ENCODE results near the gene CPLX1.

The CPLX1 gene

DNA sequence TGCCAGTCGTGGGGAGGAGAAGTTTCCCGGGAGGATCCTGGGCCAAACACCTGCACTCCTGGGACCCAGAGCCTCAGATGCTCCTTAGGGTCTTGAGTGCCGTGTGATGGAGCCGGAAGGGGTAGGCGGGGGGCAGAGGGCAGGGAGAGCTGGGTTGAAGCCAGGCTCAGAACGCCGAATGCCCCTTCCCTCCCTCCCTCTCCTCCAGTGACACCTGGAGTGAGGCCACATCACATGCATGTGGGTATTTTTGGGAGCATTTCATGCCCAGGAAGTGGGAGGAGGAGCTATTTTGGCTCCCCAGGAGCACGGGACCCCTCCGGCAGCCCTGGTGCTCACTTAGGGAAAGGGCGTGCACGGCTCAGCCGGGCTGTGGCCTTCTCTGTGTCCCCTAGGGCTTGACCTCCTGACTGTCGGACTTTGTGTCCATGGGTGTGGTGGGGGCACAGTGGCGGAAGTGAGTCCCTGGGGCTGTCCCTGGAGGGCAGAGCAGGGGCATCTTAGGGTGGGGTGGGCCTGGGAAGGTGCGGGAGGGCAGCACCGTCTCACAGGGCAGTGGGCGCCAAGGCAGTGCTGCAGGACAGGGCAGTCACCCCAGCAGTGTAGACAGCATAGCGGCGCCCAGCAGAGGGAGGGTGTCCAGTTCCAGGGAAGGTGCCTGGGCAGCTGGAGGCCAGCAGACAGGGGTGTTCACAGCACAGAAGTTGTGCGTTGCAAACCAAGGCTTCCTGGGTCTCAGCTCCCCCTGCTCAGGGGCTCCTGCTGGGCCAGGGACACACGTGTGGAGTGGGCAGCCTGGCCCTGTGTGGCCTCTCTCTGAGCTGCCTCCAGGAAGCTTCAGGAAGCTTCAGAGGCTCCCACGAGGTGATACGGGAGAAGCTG is 4.9 kb upstream of the CPLX1 start:
- TF ChIP-seq, protein P1, sequence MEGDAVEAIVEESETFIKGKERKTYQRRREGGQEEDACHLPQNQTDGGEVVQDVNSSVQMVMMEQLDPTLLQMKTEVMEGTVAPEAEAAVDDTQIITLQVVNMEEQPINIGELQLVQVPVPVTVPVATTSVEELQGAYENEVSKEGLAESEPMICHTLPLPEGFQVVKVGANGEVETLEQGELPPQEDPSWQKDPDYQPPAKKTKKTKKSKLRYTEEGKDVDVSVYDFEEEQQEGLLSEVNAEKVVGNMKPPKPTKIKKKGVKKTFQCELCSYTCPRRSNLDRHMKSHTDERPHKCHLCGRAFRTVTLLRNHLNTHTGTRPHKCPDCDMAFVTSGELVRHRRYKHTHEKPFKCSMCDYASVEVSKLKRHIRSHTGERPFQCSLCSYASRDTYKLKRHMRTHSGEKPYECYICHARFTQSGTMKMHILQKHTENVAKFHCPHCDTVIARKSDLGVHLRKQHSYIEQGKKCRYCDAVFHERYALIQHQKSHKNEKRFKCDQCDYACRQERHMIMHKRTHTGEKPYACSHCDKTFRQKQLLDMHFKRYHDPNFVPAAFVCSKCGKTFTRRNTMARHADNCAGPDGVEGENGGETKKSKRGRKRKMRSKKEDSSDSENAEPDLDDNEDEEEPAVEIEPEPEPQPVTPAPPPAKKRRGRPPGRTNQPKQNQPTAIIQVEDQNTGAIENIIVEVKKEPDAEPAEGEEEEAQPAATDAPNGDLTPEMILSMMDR (IDR thresholded peaks at IDR 0.05; ENCODE audit: low read depth, low read length), result no peak
- H3K4me3 ChIP-seq (replicated peaks in 1 of 2; ENCODE audit: low read depth in 2 of 2, low read length in 2 of 2), result no peak overlapping the region
- DNase-seq (ENCODE audit: low read depth in 2 of 2), result no peak

DNA sequence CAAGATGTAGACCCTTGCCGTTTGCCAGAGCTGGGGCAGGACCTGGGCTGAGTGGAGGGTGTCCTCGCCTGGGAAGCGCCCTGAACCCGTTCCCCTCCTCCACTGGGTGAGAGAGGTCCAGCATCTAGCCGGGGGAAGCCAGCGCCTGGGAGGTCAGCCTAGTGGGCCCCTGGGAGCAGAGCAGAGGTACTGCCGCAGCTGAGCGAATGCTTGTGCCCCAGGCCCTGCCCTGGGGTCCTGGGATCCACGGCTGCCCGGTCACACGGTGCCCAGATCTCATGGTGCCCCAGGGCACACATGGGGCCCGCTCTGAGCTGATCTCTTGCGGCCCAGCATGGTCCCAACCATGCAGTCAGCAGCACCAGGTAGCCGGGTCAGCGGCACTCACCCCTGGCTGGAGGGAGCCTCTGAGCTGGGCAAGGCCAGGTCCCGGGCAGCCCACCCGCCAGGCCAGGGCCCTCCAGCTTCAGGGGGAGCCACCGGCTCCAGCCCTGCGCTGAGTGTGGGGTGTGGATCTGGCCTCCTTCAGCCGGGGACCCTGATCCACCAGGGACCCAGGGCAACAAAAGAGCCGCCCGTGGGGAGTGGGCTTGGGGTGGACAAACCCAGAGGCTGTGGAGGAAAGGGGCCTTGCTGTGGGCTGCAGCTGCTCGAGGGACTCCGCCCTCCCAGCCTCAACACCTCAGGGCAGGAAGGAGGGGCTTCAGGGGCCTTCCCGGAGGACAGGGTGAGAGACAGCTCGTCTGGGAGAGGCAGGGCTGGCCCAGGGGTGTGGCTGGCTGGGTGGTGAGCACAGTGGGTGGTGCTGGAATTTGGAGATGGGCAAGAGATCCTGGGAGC is 4.1 kb upstream of the CPLX1 start:
- no peak for DNase-seq (ENCODE audit: low read depth in 2 of 2)
- H3K4me3 ChIP-seq (replicated peaks in 1 of 2; ENCODE audit: low read depth in 2 of 2, low read length in 2 of 2), result no peak overlapping the region
- TF ChIP-seq, protein P1 (IDR thresholded peaks at IDR 0.05; ENCODE audit: low read depth, low read length), result no peak

DNA sequence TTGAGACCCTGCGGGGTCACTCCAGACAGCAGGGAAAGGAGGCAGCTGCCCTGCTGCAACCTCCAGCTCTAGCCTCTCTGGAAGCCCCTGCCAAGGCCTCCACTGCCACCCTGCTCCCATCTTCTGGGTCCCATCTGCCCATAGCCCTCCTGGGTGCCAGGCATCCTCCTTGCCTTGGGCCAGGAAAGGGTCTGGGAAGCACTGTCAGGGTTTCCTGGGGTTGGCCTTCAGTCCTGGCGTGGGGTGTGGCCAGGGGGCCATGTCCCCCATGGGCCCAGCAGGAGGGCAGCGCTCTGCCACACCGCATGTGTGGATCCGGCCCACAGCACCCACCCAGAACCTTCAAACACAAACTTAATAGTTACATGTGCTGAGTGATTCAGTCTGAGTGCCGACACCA is 3.4 kb upstream of the CPLX1 start:
- DNase-seq (ENCODE audit: low read depth in 2 of 2), result no peak
- no peak overlapping the region for H3K4me3 ChIP-seq (replicated peaks in 1 of 2; ENCODE audit: low read depth in 2 of 2, low read length in 2 of 2)
- TF ChIP-seq, protein P1 (IDR thresholded peaks at IDR 0.05; ENCODE audit: low read depth, low read length), result no peak

DNA sequence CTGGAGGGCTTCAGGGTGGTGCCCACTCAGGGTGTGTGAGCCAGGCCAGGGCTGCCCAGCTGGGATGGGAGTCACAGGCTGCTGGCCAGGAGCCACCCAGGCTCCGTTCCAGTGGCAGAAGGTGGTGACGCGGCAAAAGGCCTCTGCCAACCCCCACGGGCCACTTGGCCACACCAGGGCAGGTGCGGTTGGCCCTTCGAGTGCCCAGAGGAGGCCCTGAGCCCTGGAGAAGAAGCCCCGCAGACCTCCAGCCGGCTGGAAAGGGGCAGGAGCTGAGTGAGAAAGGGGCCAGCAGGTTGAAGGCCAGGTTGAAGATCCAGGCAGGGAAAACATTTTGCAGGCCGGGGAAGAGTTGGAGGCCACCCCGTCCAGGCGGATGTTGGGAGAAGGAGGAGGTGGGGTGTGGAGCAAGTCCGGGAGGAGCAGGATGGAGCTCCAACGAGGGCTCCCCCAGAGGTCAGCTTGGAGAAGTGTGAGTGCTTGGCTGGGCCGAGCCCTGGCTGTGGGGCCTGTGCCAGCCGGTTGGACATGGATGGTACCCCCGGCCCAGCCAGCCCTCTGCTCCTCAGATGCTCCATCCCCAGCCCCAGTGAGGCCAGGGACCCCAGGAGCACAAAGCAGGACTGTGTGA is 2.8 kb upstream of the CPLX1 start:
- peak; percentile 16 to 20 for DNase-seq (ENCODE audit: low read depth in 2 of 2)
- TF ChIP-seq, protein P1 (IDR thresholded peaks at IDR 0.05; ENCODE audit: low read depth, low read length), result peak; percentile 21
- H3K4me3 ChIP-seq (replicated peaks in 1 of 2; ENCODE audit: low read depth in 2 of 2, low read length in 2 of 2), result no peak overlapping the region

DNA sequence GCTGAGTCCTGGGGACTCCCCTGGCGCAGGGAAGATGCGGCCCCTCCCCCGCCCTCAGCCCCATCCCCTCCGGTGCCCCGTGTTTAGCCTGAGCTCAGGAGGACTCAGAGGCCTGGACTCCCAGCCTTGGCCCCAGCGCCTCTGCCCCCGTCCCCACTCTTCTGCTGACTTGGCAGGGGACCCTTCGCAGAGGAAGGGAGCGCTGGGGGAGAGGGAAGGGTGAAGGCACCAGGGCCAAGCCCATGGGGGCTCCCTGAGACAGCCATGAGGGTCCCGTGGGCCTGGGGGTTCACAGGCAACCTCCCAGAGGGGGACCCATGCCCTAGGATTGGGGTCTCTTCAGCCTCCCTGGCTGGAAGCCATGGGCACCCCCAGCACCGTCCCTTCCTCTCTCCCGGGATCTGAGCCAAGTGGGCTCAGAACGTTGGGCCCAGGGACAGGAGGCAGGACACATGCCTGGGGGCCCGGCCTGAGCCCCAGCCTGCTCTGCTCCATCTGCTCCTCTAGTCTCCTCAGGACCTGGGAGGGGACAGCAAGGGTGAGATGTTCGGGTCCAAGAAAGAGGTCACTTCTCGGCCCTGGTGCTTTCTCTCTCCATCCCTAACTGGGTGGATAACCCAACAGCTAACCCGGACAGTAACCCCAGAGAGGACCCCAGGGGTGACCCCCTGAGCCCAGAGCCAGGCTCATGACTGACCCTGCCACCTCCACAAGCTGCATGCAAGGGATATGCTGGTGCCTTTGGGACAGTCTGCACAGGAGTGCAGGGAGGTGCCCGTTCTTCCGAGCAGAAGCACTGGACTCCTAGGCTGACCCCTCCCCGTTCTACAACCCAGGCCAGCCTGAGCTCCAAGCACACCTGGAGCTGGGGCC is 1.5 kb upstream of the CPLX1 start:
- TF ChIP-seq, protein P1 (IDR thresholded peaks at IDR 0.05; ENCODE audit: low read depth, low read length), result no peak
- no peak for DNase-seq (ENCODE audit: low read depth in 2 of 2)
- no peak overlapping the region for H3K4me3 ChIP-seq (replicated peaks in 1 of 2; ENCODE audit: low read depth in 2 of 2, low read length in 2 of 2)
